ENCODE data around the gene ATAT1. TPM values are rescaled to one million over a fixed set of nuclear protein-coding genes. Genes with fewer than 3 reads are reported as not detected.

The ATAT1 gene
- total and polyA plus RNA-seq, 5 donors: 2.6 to 3.5 (median 3.0) TPM

DNA sequence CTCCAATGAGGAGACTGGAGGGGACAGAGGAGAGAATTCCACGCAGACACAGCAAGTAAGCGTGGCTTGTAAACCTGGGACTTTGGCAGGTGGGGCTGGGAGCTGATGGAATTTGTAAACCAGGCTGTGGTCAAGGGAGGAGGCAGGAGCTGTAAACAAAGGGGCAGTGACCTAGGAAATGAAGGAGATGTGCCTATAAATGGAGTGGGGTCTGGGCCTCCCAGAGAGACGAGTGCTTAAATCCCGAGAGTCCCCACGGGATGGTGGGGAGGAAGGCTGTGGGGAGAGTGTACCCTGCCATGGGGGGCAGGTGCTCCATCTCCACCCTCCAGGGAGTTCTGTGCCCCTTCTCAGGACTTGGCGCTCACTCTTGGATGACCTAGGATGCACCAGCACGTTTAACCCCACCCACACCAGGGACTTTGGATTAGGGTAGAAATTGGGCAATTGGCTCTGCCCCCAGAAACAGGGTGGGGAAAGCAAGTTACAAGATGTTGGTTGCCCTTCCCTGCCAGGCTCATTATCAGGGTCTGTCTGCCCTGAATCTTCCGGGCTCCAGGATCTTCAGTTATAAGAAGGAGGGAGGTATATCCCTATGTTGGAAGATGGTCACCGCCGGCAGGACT, 50.1 kb downstream of the ATAT1 start:
- no peaks in the 10 kb centered on the region for H3K27me3 ChIP-seq (ENCODE audit: control insufficient read depth, insufficient read depth)
- no peak overlapping the region for H3K4me3 ChIP-seq (ENCODE audit: low read length)
- 81% methylated on average over 10 of the region's 10 CpGs for WGBS
- H3K4me1 ChIP-seq (ENCODE audit: control insufficient read depth, insufficient read depth, low read length): peaks cover 2% of the 10 kb centered on the region
- no peaks in the 10 kb centered on the region for H3K9me3 ChIP-seq (ENCODE audit: control insufficient read depth, low read length)
- ATAC-seq (no peak), DNase-seq (no peak)
- no peak overlapping the region for H3K27ac ChIP-seq (ENCODE audit: low read length)
- intact Hi-C loops (cut with DNase I): loop anchor here in 1 of 4 donors (10.0 kb wide), 1 partner anchor 408 kb away; no protein-coding TSS in a partner anchor

DNA sequence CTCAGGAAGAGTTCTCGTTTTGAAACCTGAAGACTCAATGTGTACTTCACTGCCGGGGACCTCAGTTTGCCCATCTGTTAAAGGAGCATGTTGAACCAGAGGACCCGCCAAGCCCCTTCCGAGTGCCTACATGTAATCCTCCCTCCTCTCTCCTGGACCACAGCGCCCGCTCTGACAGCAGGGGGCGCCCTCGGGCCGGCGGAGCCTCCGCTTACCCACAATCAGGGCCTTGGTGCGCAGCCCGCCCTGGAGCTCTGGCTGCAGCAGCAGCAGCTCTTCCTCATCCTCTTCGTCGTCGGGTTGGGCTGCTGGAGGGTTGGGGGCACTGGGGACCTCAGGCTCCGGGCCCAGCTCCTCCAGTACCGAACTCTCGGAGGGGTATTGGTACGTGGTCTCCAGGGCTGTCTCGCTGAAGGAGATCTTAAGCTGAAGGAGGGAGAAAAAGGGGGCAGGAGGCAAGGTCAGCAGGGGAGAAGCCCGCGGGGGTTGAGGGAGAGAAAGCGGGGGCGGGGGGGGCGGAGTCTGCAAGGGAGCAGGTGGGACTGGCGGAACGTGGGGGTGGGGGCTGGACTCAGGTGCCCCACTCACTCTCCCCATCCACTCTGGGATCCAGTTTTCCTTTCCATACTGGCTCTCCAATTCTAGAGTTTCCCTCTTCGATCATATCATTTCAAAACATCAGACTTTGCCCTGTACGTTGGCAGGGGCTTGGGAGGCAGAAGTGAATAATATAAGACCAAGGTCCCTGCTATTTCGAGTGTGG, 52.5 kb downstream of the ATAT1 start:
- peak; percentile 65 to 80 for ATAC-seq
- H3K4me1 ChIP-seq (ENCODE audit: control insufficient read depth, insufficient read depth, low read length): peaks cover 5% of the 10 kb centered on the region
- H3K27ac ChIP-seq (ENCODE audit: low read length): peak overlapping the region; percentile 29
- intact Hi-C loops (cut with DNase I): loop anchor here in 2 of 4 donors (1.0 to 10.0 kb wide), 3 partner anchors 43 to 406 kb away; no protein-coding TSS in a partner anchor
- no peak overlapping the region for H3K4me3 ChIP-seq (ENCODE audit: low read length)
- WGBS: 14% methylated on average over 31 of the region's 31 CpGs
- peak; percentile 87 to 96 (median 96) for DNase-seq
- no peaks in the 10 kb centered on the region for H3K9me3 ChIP-seq (ENCODE audit: control insufficient read depth, low read length)
- no peaks in the 10 kb centered on the region for H3K27me3 ChIP-seq (ENCODE audit: control insufficient read depth, insufficient read depth)

DNA sequence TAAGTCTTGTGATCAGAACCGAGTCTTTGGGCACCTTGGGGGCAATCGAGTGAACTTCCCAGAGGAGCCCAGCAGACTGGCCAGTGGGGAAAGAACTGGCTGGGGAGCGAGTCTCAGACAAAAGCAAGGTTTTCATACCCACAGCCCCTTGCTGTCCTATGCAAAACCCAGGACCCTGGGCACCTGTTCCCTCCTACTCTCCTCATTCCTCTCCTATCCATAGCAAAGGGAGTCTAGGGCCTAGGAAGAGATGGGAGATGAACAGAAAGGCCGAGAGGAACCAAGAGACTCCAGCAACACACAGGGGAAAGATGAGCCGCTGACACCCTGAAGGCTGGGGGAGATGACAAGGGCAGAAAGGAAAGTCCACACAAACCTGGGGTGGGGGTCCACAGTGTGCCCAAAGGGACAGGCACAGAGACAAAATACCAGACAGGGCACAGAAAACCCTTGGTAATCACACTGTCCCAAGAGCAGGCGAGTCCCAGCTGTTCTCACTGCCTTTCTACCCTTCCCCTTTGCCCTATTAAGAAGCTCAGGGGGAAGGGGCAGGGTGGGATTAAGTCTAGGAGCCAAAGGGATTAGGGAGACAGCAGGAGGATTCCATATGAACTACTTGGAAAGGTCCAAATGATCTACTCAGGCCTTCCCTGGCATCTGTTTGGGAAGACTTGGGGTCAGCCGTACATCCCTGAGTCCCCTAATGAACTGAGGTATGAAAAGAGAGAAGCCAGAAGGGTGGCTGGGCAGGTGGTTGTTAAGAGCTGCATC, 53.3 kb downstream of the ATAT1 start:
- H3K27me3 ChIP-seq (ENCODE audit: control insufficient read depth, insufficient read depth): no peaks in the 10 kb centered on the region
- no peak overlapping the region for H3K4me3 ChIP-seq (ENCODE audit: low read length)
- ATAC-seq (no peak), DNase-seq (no peak)
- no peak overlapping the region for H3K27ac ChIP-seq (ENCODE audit: low read length)
- intact Hi-C loops (cut with DNase I): loop anchor here in 2 of 4 donors (1.0 to 10.0 kb wide), 3 partner anchors 42 to 405 kb away; no protein-coding TSS in a partner anchor
- H3K9me3 ChIP-seq (ENCODE audit: control insufficient read depth, low read length): no peaks in the 10 kb centered on the region
- 62% methylated on average over 7 of the region's 7 CpGs for WGBS
- peaks cover 5% of the 10 kb centered on the region for H3K4me1 ChIP-seq (ENCODE audit: control insufficient read depth, insufficient read depth, low read length)

DNA sequence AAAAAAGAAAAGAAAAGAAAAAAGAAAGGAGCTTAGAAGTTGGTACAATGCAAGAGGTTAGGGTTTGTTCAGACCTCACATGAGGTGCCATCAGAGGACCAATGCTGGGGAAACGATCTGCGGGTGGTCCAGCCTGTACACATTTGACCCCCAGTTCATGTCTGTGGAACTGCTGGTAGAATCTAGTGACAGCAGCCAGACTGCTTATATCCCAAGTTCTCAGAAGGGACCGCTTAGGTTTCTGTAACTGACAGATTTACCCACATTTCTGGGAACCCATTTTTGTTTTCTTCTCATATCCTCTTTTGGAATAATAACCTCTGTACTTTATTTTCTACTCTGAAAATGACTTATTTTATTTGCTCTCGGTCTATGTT, 55.1 kb downstream of the ATAT1 start:
- Histone ChIP-seq H3K9me3 (ENCODE audit: control insufficient read depth, low read length) (no peaks in the 10 kb centered on the region), H3K4me3 (ENCODE audit: low read length) (peak overlapping the region; percentile 88), H3K27ac (ENCODE audit: low read length) (peak overlapping the region; percentile 84), H3K4me1 (ENCODE audit: control insufficient read depth, insufficient read depth, low read length) (peaks cover 7% of the 10 kb centered on the region), H3K27me3 (ENCODE audit: control insufficient read depth, insufficient read depth) (no peaks in the 10 kb centered on the region)
- no peak for DNase-seq
- ATAC-seq: no peak
- WGBS: 34% methylated on average over 4 of the region's 4 CpGs
- intact Hi-C loops (cut with DNase I): loop anchor here in 1 of 4 donors (2.0 kb wide), 1 partner anchor 41 kb away; no protein-coding TSS in a partner anchor

DNA sequence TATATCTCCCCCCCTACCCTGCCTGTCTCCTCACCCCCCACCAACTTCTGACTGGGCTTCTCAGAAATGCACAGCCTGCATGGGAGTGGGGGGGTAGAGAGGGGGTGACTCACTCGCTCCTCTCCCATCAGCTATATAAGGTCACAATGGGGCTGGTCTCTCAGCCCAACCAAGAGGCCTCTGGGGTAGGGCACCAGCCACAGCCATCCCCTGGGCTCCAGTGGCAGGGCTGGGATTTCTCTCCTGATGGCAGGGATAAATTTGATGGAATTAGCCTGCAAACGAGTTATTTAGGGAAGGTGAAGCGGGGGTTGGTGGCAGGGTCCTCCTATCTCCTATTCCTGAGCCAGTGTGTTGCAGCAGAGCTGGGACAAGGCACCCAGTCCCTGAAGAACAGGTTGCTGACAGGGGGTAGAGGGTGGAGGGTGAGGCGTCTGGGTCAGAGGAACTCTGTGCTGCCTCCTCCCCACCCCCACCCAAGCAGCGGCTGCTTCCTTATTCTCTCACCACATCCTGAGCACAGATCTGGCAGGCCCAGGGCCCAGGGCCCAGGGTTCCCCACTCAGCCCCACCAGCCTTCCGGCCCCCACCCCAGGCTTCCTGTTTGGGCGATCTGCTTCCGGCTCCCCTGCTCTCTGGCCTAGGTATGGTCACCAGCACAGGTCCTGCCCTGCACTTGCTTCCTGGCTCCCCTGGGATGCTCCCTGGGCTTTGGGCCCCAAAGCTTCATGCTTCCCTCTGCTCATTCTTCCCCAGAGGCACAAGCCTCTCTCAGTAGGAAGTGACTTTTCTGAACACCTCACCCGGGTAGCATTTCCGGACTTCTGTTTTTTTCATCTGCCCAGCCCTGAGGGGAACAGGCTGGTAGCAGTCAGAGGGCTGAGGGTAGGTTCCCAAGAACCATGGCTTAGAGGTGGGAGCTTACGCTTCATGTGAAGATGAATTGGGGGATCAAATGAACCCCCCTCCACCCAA, 55.8 kb downstream of the ATAT1 start:
- Histone ChIP-seq H3K9me3 (ENCODE audit: control insufficient read depth, low read length) (no peaks in the 10 kb centered on the region), H3K4me3 (ENCODE audit: low read length) (peak overlapping the region; percentile 88), H3K27me3 (ENCODE audit: control insufficient read depth, insufficient read depth) (no peaks in the 10 kb centered on the region), H3K4me1 (ENCODE audit: control insufficient read depth, insufficient read depth, low read length) (peaks cover 7% of the 10 kb centered on the region), H3K27ac (ENCODE audit: low read length) (peak overlapping the region; percentile 83)
- peak; percentile 27 to 67 for ATAC-seq
- intact Hi-C loops (cut with DNase I): loop anchor here in 1 of 4 donors (2.0 kb wide), 1 partner anchor 40 kb away; no protein-coding TSS in a partner anchor
- DNase-seq: peak; percentile 82 to 94 (median 94)
- 8% methylated on average over 11 of the region's 11 CpGs for WGBS

DNA sequence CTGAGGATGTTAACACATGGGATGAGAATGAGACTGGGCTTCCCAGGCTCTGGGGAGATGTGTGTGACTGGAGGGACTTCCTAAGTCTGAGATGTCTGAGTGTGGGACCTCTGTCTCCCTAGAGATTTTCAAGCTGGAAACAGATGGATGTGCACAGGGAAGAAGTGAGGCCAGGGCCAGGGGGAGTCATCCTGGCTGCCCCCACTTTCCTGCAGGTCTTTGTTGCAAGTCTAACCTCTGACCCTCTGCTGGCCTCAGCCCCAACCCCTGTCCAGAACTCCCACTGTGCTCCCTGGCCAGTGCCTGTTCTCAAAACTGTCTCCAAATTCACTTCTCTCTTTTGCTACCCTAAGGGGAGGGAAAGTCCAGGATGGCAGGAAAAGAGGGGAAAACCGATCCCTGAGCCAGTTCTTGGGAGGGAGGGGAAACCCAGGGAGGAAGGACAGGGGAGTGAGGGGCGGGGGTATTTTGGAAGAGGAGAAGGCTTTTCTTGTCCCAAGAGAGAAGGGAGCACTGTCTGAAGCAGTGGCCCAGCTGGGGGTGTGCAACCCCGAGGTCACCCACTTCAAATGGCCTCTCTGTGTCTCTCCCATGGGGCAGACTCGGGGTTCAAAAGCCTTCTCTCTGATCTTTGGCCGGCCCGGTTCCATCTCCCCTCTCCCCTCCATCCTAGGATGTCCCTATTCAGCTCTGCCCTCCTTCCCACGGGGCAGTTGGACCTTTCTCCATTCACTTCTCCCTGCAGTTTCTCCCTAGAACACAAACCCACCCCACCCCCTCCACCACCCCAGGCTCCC, 56.7 kb downstream of the ATAT1 start:
- WGBS: 11% methylated on average over 7 of the region's 7 CpGs
- intact Hi-C loops (cut with DNase I): loop anchor here in 1 of 4 donors (2.0 kb wide), 1 partner anchor 39 kb away; no protein-coding TSS in a partner anchor
- DNase-seq (peak in 1 of 3 donors; percentile 67), ATAC-seq (no peak)
- peak overlapping the region; percentile 88 for H3K4me3 ChIP-seq (ENCODE audit: low read length)
- H3K27ac ChIP-seq (ENCODE audit: low read length): peak overlapping the region; percentile 83
- H3K4me1 ChIP-seq (ENCODE audit: control insufficient read depth, insufficient read depth, low read length): peaks cover 7% of the 10 kb centered on the region
- no peaks in the 10 kb centered on the region for H3K27me3 ChIP-seq (ENCODE audit: control insufficient read depth, insufficient read depth)
- no peaks in the 10 kb centered on the region for H3K9me3 ChIP-seq (ENCODE audit: control insufficient read depth, low read length)

DNA sequence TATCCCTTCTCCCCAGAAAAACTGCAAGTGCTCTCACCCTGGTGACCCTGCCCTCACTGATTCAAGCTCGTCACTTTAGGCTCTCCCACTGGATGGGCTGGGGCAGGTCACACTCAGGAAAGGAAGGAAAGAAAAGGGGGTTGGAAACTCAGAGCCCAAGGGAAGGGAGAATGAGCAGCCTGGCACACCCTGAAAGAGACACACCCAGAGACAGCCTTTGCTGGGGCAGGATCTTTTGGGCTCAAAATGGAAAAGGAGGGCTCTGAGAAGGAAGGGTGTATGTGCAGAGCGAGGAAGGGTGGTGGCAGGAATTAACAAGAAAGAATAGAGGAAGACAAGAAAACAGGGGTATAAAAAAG, 57.3 kb downstream of the ATAT1 start:
- peak in 1 of 3 donors; percentile 45 for DNase-seq
- Histone ChIP-seq H3K27me3 (ENCODE audit: control insufficient read depth, insufficient read depth) (no peaks in the 10 kb centered on the region), H3K9me3 (ENCODE audit: control insufficient read depth, low read length) (no peaks in the 10 kb centered on the region), H3K4me1 (ENCODE audit: control insufficient read depth, insufficient read depth, low read length) (peaks cover 7% of the 10 kb centered on the region), H3K27ac (ENCODE audit: low read length) (peak overlapping the region; percentile 68), H3K4me3 (ENCODE audit: low read length) (peak overlapping the region; percentile 88)
- no peak for ATAC-seq
- intact Hi-C loops (cut with DNase I): loop anchor here in 2 of 4 donors (2.0 kb wide), 1 partner anchor 39 kb away; no protein-coding TSS in a partner anchor
- WGBS: 15% methylated on average over 2 of the region's 2 CpGs

DNA sequence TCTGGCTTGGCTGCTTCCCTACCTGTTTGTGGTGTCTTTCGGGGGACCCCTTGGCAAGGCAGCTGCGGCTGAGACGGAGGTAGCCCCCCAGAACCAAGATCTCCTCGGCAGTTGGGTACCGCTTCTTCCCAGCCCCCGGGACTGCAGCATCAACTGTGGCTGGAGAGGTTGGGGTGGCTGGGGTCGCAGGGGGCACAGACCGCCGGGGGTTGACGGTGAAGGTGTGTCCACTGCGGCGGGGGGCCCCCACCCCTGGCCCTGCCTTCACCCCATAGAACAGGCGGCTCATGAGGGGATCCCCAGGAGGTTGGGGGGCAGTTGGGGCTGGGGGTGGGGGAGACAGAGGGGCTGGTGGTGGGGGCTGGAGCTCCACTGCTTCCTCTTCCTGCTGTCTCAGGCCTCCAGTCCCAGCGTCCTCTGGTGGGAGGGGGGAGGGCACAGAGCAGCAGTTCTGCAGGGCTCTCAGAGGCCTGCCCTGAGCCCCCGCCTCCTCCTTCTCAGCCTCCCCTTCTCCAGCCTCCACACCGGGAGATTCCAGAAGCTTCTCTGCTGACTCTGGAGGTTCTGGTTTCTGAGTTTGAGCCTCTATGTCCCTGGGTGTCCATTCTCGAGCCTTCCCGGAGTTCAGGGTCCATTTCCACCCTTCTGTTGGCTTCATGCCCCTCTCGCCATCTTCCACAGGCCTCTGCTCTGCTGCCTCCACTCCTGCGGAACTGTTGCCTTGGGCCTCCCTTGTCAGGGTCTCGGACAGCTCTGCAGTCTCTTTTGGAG, 57.9 kb downstream of the ATAT1 start:
- no peaks in the 10 kb centered on the region for H3K9me3 ChIP-seq (ENCODE audit: control insufficient read depth, low read length)
- ATAC-seq (no peak), DNase-seq (peak; percentile 60 to 84 (median 83))
- H3K4me3 ChIP-seq (ENCODE audit: low read length): peak overlapping the region; percentile 88
- WGBS: 23% methylated on average over 21 of the region's 21 CpGs
- H3K4me1 ChIP-seq (ENCODE audit: control insufficient read depth, insufficient read depth, low read length): peaks cover 7% of the 10 kb centered on the region
- peak overlapping the region; percentile 82 for H3K27ac ChIP-seq (ENCODE audit: low read length)
- intact Hi-C loops (cut with DNase I): loop anchor here in 1 of 4 donors (2.0 kb wide), 1 partner anchor 38 kb away; no protein-coding TSS in a partner anchor
- no peaks in the 10 kb centered on the region for H3K27me3 ChIP-seq (ENCODE audit: control insufficient read depth, insufficient read depth)
